Measurements from ENCODE around the gene MAP4K2.
"Not testable (repeated sequence)": the region's sequence is repeated elsewhere in the genome, so short reads cannot be mapped to it uniquely, and the experiment has no call there.

The MAP4K2 gene

GRCh38 chr11:64848214-64848825, 45.3 kb upstream of the MAP4K2 start:
- TF ChIP-seq CTCF (IDR thresholded peaks at IDR 0.05; ENCODE audit: insufficient read depth, low read length, missing control alignments), result no peak
- CTCF ChIA-PET, result interaction anchor here (0.6 to 37.3 kb wide), 34 partner anchors 8 to 286 kb away, joined by 3 to 1375 read pairs (median 5); partner anchors contain the start of genes ARL2, ATG2A, BATF2 and EHD1
- DNase-seq (ENCODE audit: low read depth, low spot score), result no peak
- POLR2A ChIA-PET, result interaction anchor here (0.7 to 4.4 kb wide), 6 partner anchors 21 to 274 kb away, joined by 3 to 31 read pairs (median 4); partner anchors contain the start of genes EHD1, FAU and MRPL49
- no peak overlapping the region for H3K4me3 ChIP-seq (ENCODE audit: low read depth, low read length)

DNA sequence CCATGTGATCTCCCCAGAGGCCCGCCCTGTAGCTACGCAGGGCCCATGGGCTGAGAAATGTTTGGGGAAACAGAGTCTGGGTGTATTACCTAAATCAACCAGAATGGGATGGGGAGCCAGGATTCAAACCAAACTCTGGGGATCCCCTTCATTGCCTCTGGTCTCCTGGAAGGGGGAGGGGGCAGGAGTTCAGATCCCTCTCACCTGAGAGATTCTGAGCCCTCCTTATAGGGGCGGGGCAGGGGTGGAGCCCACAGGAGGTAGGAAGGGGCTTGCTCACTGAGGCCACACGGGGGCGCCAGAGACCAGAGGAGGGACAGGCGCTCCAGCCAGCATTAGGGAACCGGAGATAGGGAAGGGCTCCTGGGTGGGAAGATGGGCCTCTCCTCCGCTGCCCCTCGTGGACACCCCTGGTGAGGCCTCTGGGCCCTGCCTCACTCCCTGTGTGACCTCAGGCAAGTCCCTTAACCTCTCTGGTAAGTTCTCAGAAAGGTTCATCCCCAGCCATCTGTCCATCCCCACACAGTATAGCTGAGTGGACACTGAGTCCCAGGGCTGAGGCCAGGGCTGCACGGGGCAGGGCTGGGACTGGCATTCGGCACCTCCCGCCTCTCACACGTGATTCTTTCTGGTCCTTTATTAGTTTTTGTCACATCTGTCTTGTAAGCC, 44.1 kb upstream of the MAP4K2 start:
- H3K4me3 ChIP-seq (ENCODE audit: low read depth, low read length), result no peak overlapping the region
- ChIA-PET CTCF (interaction anchor here (0.7 to 37.3 kb wide), 32 partner anchors 9 to 288 kb away, joined by 3 to 1375 read pairs (median 5); partner anchors contain the start of genes ARL2, ATG2A, BATF2 and EHD1), POLR2A (interaction anchor here (0.8 to 1.7 kb wide), 4 partner anchors 22 to 41 kb away, joined by 3 to 7 read pairs (median 6); partner anchors contain the start of gene EHD1)
- no peak for DNase-seq (ENCODE audit: low read depth, low spot score)
- peak; percentile 93 for TF ChIP-seq CTCF (IDR thresholded peaks at IDR 0.05; ENCODE audit: insufficient read depth, low read length, missing control alignments)

GRCh38 chr11:64845776-64846129, 42.7 kb upstream of the MAP4K2 start:
- POLR2A ChIA-PET, result interaction anchor here (0.6 to 2.3 kb wide), 3 partner anchors 31 to 289 kb away, joined by 3 to 8 read pairs (median 7); partner anchors contain the start of gene EHD1

GRCh38 chr11:64845129-64845775, 42.2 kb upstream of the MAP4K2 start:
- no peak for TF ChIP-seq CTCF (IDR thresholded peaks at IDR 0.05; ENCODE audit: insufficient read depth, low read length, missing control alignments)
- no peak overlapping the region for H3K4me3 ChIP-seq (ENCODE audit: low read depth, low read length)
- no peak for DNase-seq (ENCODE audit: low read depth, low spot score)
- POLR2A ChIA-PET, result interaction anchor here (0.6 to 2.3 kb wide), 2 partner anchors 32 to 290 kb away, joined by 3 to 8 read pairs; no protein-coding TSS in a partner anchor
- CTCF ChIA-PET, result interaction anchor here (0.7 to 37.3 kb wide), 16 partner anchors 9 to 273 kb away, joined by 3 to 1375 read pairs (median 4); partner anchors contain the start of genes ARL2, BATF2, EHD1 and MEN1

More at GRCh38 chr11:64845776-64846129, 42.7 kb upstream of the MAP4K2 start:
- DNase-seq (ENCODE audit: low read depth, low spot score); H3K4me3 ChIP-seq (ENCODE audit: low read depth, low read length): not testable (repeated sequence)
- CTCF ChIA-PET, result interaction anchor here (0.7 to 37.3 kb wide), 17 partner anchors 8 to 272 kb away, joined by 3 to 1375 read pairs (median 5); partner anchors contain the start of genes ARL2, BATF2, EHD1 and MEN1

DNA sequence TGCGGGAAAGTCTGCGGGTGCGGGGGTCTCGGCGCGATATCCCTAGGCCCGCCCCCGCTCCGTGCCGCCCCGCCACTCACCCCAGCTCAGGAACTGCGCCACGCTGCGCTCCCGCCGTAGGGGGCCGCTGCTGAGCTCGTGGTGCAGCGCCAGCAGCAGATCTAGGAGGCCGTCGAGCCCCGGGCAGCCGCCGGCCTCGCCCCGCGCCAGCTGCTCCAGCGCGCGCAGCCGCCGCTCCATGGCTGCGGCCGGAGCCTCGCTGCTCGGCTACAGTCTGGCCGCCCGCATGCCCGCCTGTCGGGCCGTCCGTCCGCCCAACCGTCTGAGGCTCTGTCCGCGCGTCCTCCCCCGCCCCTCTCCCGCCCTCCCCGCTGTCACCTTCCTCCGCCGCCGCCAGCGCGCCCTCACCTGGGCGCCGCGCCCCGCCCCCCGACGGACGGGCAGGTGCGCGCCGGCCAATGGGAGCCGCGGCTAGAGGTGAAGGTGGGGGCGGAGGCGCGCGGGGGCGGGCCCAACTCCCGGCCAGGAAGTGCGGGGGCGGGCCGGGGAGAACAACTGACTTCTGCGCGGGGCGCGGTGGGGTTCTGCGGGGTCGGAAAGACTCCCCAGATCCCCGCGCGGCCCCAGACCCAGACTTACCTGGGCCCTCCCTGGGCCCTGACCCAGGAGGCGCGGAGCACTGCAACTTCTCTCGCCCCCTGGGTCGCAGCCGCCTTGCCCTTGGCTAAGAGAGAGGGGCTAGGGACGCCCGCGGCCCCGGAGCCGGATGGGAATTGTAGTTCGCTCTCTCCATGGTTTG, 41.5 kb upstream of the MAP4K2 start, which contains the start of gene CDC42BPG:
CDC42BPG (minus strand) TSS at position 324 of the 799 bp plus-strand sequence; CDS start at position 240, 84 bp downstream.
- POLR2A ChIA-PET, result interaction anchor here (1.1 to 2.3 kb wide), 2 partner anchors 32 to 162 kb away, joined by 3 to 8 read pairs; no protein-coding TSS in a partner anchor
- peak within 1 kb of the TSS; percentile 39 for H3K4me3 ChIP-seq (ENCODE audit: low read depth, low read length)
- peak; percentile 92 for TF ChIP-seq CTCF (IDR thresholded peaks at IDR 0.05; ENCODE audit: insufficient read depth, low read length, missing control alignments)
- no peak for DNase-seq (ENCODE audit: low read depth, low spot score)
- CTCF ChIA-PET, result interaction anchor here (0.8 to 37.3 kb wide), 14 partner anchors 8 to 272 kb away, joined by 4 to 1375 read pairs (median 10); partner anchors contain the start of genes ARL2, EHD1, MEN1 and TM7SF2

Data from AG04449 (cell line).